H9 (cell line): ENCODE data around the gene MCL1. TPM values are rescaled to one million over a fixed set of nuclear protein-coding genes. Genes with fewer than 3 reads are reported as not detected.

Experiments used
- DNase-seq: peaks from one replicate; pipeline ENCODE4 v3.0.0-alpha.2; 2017
- H2AFZ ChIP-seq: one replicate; pipeline ENCODE4 v1.6.1; 2013; ENCODE audit warnings: mild to moderate bottlenecking, low read length, control low read depth, moderate library complexity
- H2AK5ac ChIP-seq: 2 replicates; pipeline ENCODE4 v1.6.1; 2013; ENCODE audit warnings: low read length, control low read depth, mixed read lengths; ENCODE audit not compliant: insufficient read length
- H2BK120ac ChIP-seq: one replicate; pipeline ENCODE4 v1.6.1; 2013; ENCODE audit warnings: low read depth, mild to moderate bottlenecking, low read length, control low read depth, inconsistent platforms; ENCODE audit not compliant: poor library complexity, severe bottlenecking
- H2BK12ac ChIP-seq: 2 replicates; pipeline ENCODE4 v1.6.1; 2013; ENCODE audit warnings: low read length, control low read depth, mixed read lengths, low read depth; ENCODE audit not compliant: insufficient read length
- H2BK15ac ChIP-seq: 2 replicates; pipeline ENCODE4 v1.6.1; 2013; ENCODE audit warnings: low read depth, low read length, control low read depth
- H2BK20ac ChIP-seq: one replicate; pipeline ENCODE4 v1.6.1; 2013; ENCODE audit warnings: low read depth, mild to moderate bottlenecking, low read length, control low read depth, inconsistent platforms; ENCODE audit not compliant: poor library complexity, severe bottlenecking
- H2BK5ac ChIP-seq: 2 replicates; pipeline ENCODE4 v1.6.1; 2013; ENCODE audit warnings: low read length, control low read depth, mixed read lengths; ENCODE audit not compliant: insufficient read length
- H3K14ac ChIP-seq: 2 replicates; pipeline ENCODE4 v1.6.1; 2013; ENCODE audit warnings: low read length, control low read depth; ENCODE audit not compliant: insufficient read depth
- H3K18ac ChIP-seq: 2 replicates; pipeline ENCODE4 v1.6.1; 2013; ENCODE audit warnings: low read depth, mild to moderate bottlenecking, mixed read lengths, low read length, control low read depth; ENCODE audit not compliant: insufficient read length
- H3K23ac ChIP-seq: 2 replicates; pipeline ENCODE4 v1.6.1; 2013; ENCODE audit warnings: low read length, control low read depth, mixed read lengths, low read depth; ENCODE audit not compliant: insufficient read length
- H3K23me2 ChIP-seq: 2 replicates; pipeline ENCODE4 v1.6.1; 2013; ENCODE audit warnings: low read depth, mild to moderate bottlenecking, mixed read lengths, low read length, control low read depth; ENCODE audit not compliant: insufficient read length, poor library complexity, severe bottlenecking
- H3K27ac ChIP-seq: 2 replicates; pipeline ENCODE4 v1.5.1; 2013; ENCODE audit warnings: low read length, control low read depth, mixed read lengths, low read depth; ENCODE audit not compliant: insufficient read length
- H3K27me3 ChIP-seq: 2 replicates; pipeline ENCODE4 v1.6.1; 2013; ENCODE audit warnings: low read length, control low read depth, inconsistent platforms; ENCODE audit not compliant: insufficient read depth
- H3K4ac ChIP-seq: 2 replicates; pipeline ENCODE4 v1.6.1; 2013; ENCODE audit warnings: low read depth, mild to moderate bottlenecking, control low read depth, inconsistent platforms, low read length, moderate library complexity
- H3K4me1 ChIP-seq: 2 replicates; pipeline ENCODE4 v1.6.1; 2013; ENCODE audit warnings: low read length, control low read depth, inconsistent platforms; ENCODE audit not compliant: insufficient read depth
- H3K4me2 ChIP-seq: 2 replicates; pipeline ENCODE4 v1.6.1; 2013; ENCODE audit warnings: low read length, control low read depth, mixed read lengths; ENCODE audit not compliant: insufficient read length, insufficient read depth
- H3K56ac ChIP-seq: 2 replicates; pipeline ENCODE4 v1.6.1; 2013; ENCODE audit warnings: low read depth, mild to moderate bottlenecking, mixed read lengths, low read length, control low read depth; ENCODE audit not compliant: insufficient read length
- H3K79me1 ChIP-seq: 2 replicates; pipeline ENCODE4 v1.6.1; 2013; ENCODE audit warnings: low read depth, mild to moderate bottlenecking, moderate library complexity, low read length, control low read depth, inconsistent platforms; ENCODE audit not compliant: insufficient read depth, poor library complexity, severe bottlenecking
- H3K79me2 ChIP-seq: 2 replicates; pipeline ENCODE4 v1.6.1; 2013; ENCODE audit warnings: low read length, control low read depth, inconsistent platforms; ENCODE audit not compliant: insufficient read depth
- H3K9ac ChIP-seq: 2 replicates; pipeline ENCODE4 v1.6.1; 2013; ENCODE audit warnings: low read length, control low read depth, mixed read lengths; ENCODE audit not compliant: insufficient read length; ENCODE audit errors: extremely low read depth
- H3K9me3 ChIP-seq: one replicate; pipeline ENCODE4 v1.6.1; 2013; ENCODE audit warnings: low read depth, low read length, inconsistent platforms; ENCODE audit not compliant: control insufficient read depth
- H3T11ph ChIP-seq: one replicate; pipeline ENCODE4 v1.6.1; 2013; ENCODE audit warnings: mild to moderate bottlenecking, low read length, control low read depth, inconsistent platforms
- H4K20me1 ChIP-seq: one replicate; pipeline ENCODE4 v1.6.1; 2013; ENCODE audit not compliant: control insufficient read depth, insufficient read length, insufficient read depth
- H4K5ac ChIP-seq: 2 replicates; pipeline ENCODE4 v1.6.1; 2013; ENCODE audit warnings: low read depth, mild to moderate bottlenecking, mixed read lengths, low read length, control low read depth; ENCODE audit not compliant: insufficient read length
- H4K8ac ChIP-seq: replicated peaks from 2 replicates; pipeline ENCODE4 v1.6.1; 2013; ENCODE audit warnings: low read length, control low read depth, mixed read lengths, low read depth; ENCODE audit not compliant: insufficient read length
- H4K91ac ChIP-seq: 2 replicates; pipeline ENCODE4 v1.6.1; 2013; ENCODE audit warnings: low read depth, mild to moderate bottlenecking, moderate library complexity, mixed read lengths, low read length, control low read depth; ENCODE audit not compliant: insufficient read length
- H3K27ac Mint-ChIP-seq, 3 experiments: 2 replicates in 2 of 3; 3 replicates in 1 of 3; pipeline ENCODE4 v1.8.0; 2020 to 2021; ENCODE audit warnings: mixed read lengths in 3 of 3, mild to moderate bottlenecking in 1 of 3, moderate library complexity in 1 of 3
- H3K27me3 Mint-ChIP-seq: 2 replicates; pipeline ENCODE4 v1.8.0; 2021; ENCODE audit warnings: low read depth, mild to moderate bottlenecking, moderate library complexity, mixed read lengths
- H3K36me3 Mint-ChIP-seq, 3 experiments: 2 replicates in 2 of 3; 3 replicates in 1 of 3; pipeline ENCODE4 v1.8.0; 2020 to 2021; ENCODE audit warnings: low read depth in 3 of 3, mixed read lengths in 3 of 3; ENCODE audit not compliant: insufficient read depth in 1 of 3
- H3K4me1 Mint-ChIP-seq, 2 experiments: 2 replicates each; pipeline ENCODE4 v1.8.0; 2020; ENCODE audit warnings: mixed read lengths in 2 of 2
- H3K4me3 Mint-ChIP-seq, 2 experiments: 2 replicates in 1 of 2; 3 replicates in 1 of 2; pipeline ENCODE4 v1.8.0; 2020 to 2021; ENCODE audit warnings: mild to moderate bottlenecking in 2 of 2, mixed read lengths in 2 of 2, moderate library complexity in 1 of 2
- H3K9me3 Mint-ChIP-seq, 2 experiments: 2 replicates in 1 of 2; 3 replicates in 1 of 2; pipeline ENCODE4 v1.8.0; 2020; ENCODE audit warnings: mild to moderate bottlenecking in 2 of 2, mixed read lengths in 2 of 2, moderate library complexity in 1 of 2
- CTCF ChIP-seq: fragments of 200-600 bp; sonication (generic); conservative IDR thresholded peaks from 3 replicates; pipeline ENCODE4 v1.8.0; 2021; ENCODE audit warnings: antibody characterized with exemption, mild to moderate bottlenecking
- WGBS: extraction: QIAGEN DNeasy Blood & Tissue Kit; methylation state at CpG from one replicate; pipeline ENCODE4 v1.1.7; 2013; ENCODE audit warnings: missing lambda C conversion rate, low lambda C conversion rate, mixed read lengths; ENCODE audit not compliant: insufficient read length; ENCODE audit errors: extremely low coverage; 5-methylcytosine and 5-hydroxymethylcytosine counted together
- long read RNA-seq: library from polyadenylated mRNA; unstranded; transcript quantifications from one replicate; pipeline ENCODE4 v2.0.0, GENCODE V29; 2020
- total RNA-seq: library from RNA; stranded (reverse); gene quantifications from 2 replicates; pipeline ENCODE4 v1.2.1, GENCODE V29; 2021

The MCL1 gene
- total RNA-seq: 247 and 250 TPM in 2 replicates
- long read RNA-seq, transcript MCL1-203 (2 exons, 1,099 nt): minor isoform, 19 of 382 reads
- long read RNA-seq, transcript MCL1-201 (2 exons, 1,110 nt): minor isoform, 14 of 382 reads
- long read RNA-seq, transcript MCL1-202 (3 exons, 3,932 nt): major isoform, 324 of 382 reads
- long read RNA-seq, partial matches to known transcripts: 0 of 382 reads
- long read RNA-seq, other reads (novel, unspliced or antisense): 25 of 382 reads

GRCh38 chr1:150579110-150579944 lies at the start of gene MCL1:
Gene MCL1 (minus strand): TSS chr1:150579610. CDS start chr1:150579530, 80 bp downstream.
- Histone ChIP-seq H3T11ph (peak within 1 kb of the TSS; percentile 46), H2BK12ac (peak within 1 kb of the TSS; percentile 52), H3K9me3 (no peaks in the 10 kb centered on the region), H2BK15ac (no peak within 1 kb of the TSS), H2AK5ac (no peak within 1 kb of the TSS), H3K27me3 (no peaks in the 10 kb centered on the region), H2BK5ac (peak within 1 kb of the TSS; percentile 64), H3K56ac (peak within 1 kb of the TSS; percentile 44), H3K14ac (peak within 1 kb of the TSS; percentile 99), H3K4ac (peak within 1 kb of the TSS; percentile 32), H3K23ac (peak within 1 kb of the TSS; percentile 15), H3K27ac (peak within 1 kb of the TSS; percentile 96), H3K4me2 (peak within 1 kb of the TSS; percentile 98), H2AFZ (no peak within 1 kb of the TSS), H3K79me2 (peaks cover 35% of the 10 kb centered on the region), H4K8ac (no peak within 1 kb of the TSS), H4K5ac (peak within 1 kb of the TSS; percentile 74), H3K9ac (peak within 1 kb of the TSS; percentile 98), H3K79me1 (no peaks in the 10 kb centered on the region), H3K4me1 (peaks cover 4% of the 10 kb centered on the region), H2BK120ac (peak within 1 kb of the TSS; percentile 97), H4K91ac (peak within 1 kb of the TSS; percentile 3), H4K20me1 (no peaks in the 10 kb centered on the region), H3K18ac (peak within 1 kb of the TSS; percentile 98), H3K23me2 (peaks cover 7% of the 10 kb centered on the region), H2BK20ac (no peak within 1 kb of the TSS)
- peaks cover 6 to 15% of the 10 kb centered on the region in 2 experiments; a peak in 4 of 5 replicates for H3K9me3 Mint-ChIP-seq
- DNase-seq: peak; percentile 95
- peaks cover 46 to 48% (median 48%) of the 10 kb centered on the region in 3 experiments for H3K36me3 Mint-ChIP-seq
- no CpG with 5 or more reads among the region's 94 CpGs for WGBS
- H3K27ac Mint-ChIP-seq: peak within 1 kb of the TSS; percentile 100
- H3K4me1 Mint-ChIP-seq: peaks cover 37 to 45% of the 10 kb centered on the region in 2 experiments
- H3K27me3 Mint-ChIP-seq: peaks cover 3% of the 10 kb centered on the region; the same call in 1 of the 2 replicates
- no peak for TF ChIP-seq CTCF
- peak within 1 kb of the TSS; percentile 96 to 97 for H3K4me3 Mint-ChIP-seq
